Left lobe of liver (tissue), 2 donors: ENCODE measurements around the gene EXOC6B. TPM values are rescaled to one million over a fixed set of nuclear protein-coding genes. Genes with fewer than 3 reads are reported as not detected.

Experiments
- ATAC-seq: fragments of 200-7000 bp; cut with Tn5 transposase; one replicate; pipeline ENCODE4 v1.9.1; 2020; ENCODE audit warnings: mild to moderate bottlenecking, moderate library complexity
- DNase-seq: peaks from one replicate; pipeline ENCODE4 v3.0.0-alpha.2; 2020; ENCODE audit warnings: low spot score
- total RNA-seq: library from RNA; stranded (reverse); gene quantifications from one replicate; pipeline ENCODE4 v1.2.1, GENCODE V29; 2021
- donor health status: DM: no; HTN: no; CAD: no; lungs with moderate emphysema.
- donor health status: DM: no; HTN: yes; CAD: no.

The EXOC6B gene
- total RNA-seq, 1 donor from 2014 or later: 9.1 TPM

GRCh38 chr2:72830273-72830672, 4.4 kb upstream of the EXOC6B start:
- no peak for ATAC-seq
- no peak for DNase-seq

- DNase-seq (no peak), ATAC-seq (no peak)
These were observed 3.1 kb upstream of the EXOC6B start for GRCh38 chr2:72828840-72829507.

- DNase-seq (no peak), ATAC-seq (no peak)
These were observed 2.3 kb upstream of the EXOC6B start for GRCh38 chr2:72827966-72828646.

GRCh38 chr2:72827487-72827886, 1.7 kb upstream of the EXOC6B start:
- no peak for ATAC-seq
- DNase-seq: no peak

GRCh38 chr2:72826156-72826477, 284 bp upstream of the EXOC6B start:
- ATAC-seq (no peak), DNase-seq (no peak)

- ATAC-seq: no peak
- no peak for DNase-seq
These were observed 1.5 kb downstream of the EXOC6B start for GRCh38 chr2:72824224-72824842.

- DNase-seq (no peak), ATAC-seq (no peak)
These were observed 3.0 kb downstream of the EXOC6B start for GRCh38 chr2:72822794-72823193.

- DNase-seq (no peak), ATAC-seq (no peak)
These were observed 3.9 kb downstream of the EXOC6B start for GRCh38 chr2:72821983-72822382.

GRCh38 chr2:72821118-72821517, 4.7 kb downstream of the EXOC6B start:
- ATAC-seq: no peak
- DNase-seq: no peak

- DNase-seq (no peak), ATAC-seq (no peak)
These were observed 6.3 kb downstream of the EXOC6B start for GRCh38 chr2:72819501-72819900.

- DNase-seq: no peak
- no peak for ATAC-seq
These were observed 10.1 kb downstream of the EXOC6B start for GRCh38 chr2:72815655-72816278.

- no peak for ATAC-seq
- DNase-seq: no peak
These were observed 12.0 kb downstream of the EXOC6B start for GRCh38 chr2:72813841-72814240.

GRCh38 chr2:72810165-72810564, 15.7 kb downstream of the EXOC6B start:
- ATAC-seq: no peak
- DNase-seq: no peak

- no peak for DNase-seq
- ATAC-seq: no peak
These were observed 16.7 kb downstream of the EXOC6B start for GRCh38 chr2:72809095-72809494.

- DNase-seq: no peak
- no peak for ATAC-seq
These were observed 19.4 kb downstream of the EXOC6B start for GRCh38 chr2:72806280-72806945.

GRCh38 chr2:72803626-72804320, 22.1 kb downstream of the EXOC6B start:
- peak; percentile 26 for ATAC-seq

GRCh38 chr2:72803151-72803550, 22.7 kb downstream of the EXOC6B start:
- DNase-seq (no peak), ATAC-seq (no peak)

More at GRCh38 chr2:72803626-72804320, 22.1 kb downstream of the EXOC6B start:
- DNase-seq: no peak

- no peak for ATAC-seq
- no peak for DNase-seq
These were observed 25.3 kb downstream of the EXOC6B start for GRCh38 chr2:72800492-72800891.

- ATAC-seq: no peak
These were observed 28.1 kb downstream of the EXOC6B start for GRCh38 chr2:72797740-72798139.

GRCh38 chr2:72796766-72797165, 29.1 kb downstream of the EXOC6B start:
- no peak for ATAC-seq

More at GRCh38 chr2:72797740-72798139, 28.1 kb downstream of the EXOC6B start:
- DNase-seq: no peak

GRCh38 chr2:72794572-72794971, 31.3 kb downstream of the EXOC6B start:
- no peak for DNase-seq
- no peak for ATAC-seq

More at GRCh38 chr2:72796766-72797165, 29.1 kb downstream of the EXOC6B start:
- no peak for DNase-seq
